Ramos (cell line): ENCODE measurements around the gene SFSWAP.
"Not testable (repeated sequence)": the region's sequence is repeated elsewhere in the genome, so short reads cannot be mapped to it uniquely, and the experiment has no call there.

ENCODE experiments used
- in situ Hi-C: fragments of 300-500 bp; cut with MboI; formaldehyde crosslinking; loops from one replicate; pipeline ENCODE4 v1.14.3; 2022; ENCODE audit warnings: low sequenced_read_pairs; ENCODE audit not compliant: unreplicated experiment

Gene SFSWAP

GRCh38 chr12:131733874-131734273 lies 23.0 kb downstream of the SFSWAP start:
- in situ Hi-C loops: no loop called here

GRCh38 chr12:131734336-131735152 lies 23.7 kb downstream of the SFSWAP start:
- in situ Hi-C loops: no loop called here

DNA sequence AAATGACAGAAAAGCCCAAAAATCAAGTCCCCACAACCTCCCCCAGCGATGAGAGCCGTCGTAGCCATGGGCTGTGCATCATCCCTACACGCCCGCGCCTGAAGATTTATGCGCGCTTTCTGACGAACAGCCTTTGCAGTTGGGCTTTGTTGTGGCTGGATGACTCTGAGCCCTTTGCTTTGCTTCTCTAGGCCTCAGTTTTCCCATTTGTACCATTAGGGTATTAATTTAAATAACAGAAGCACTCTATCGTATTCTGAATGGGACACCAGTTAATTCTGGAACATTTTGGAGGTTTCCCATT lies 24.2 kb downstream of the SFSWAP start:
- in situ Hi-C loops: no loop called here

- in situ Hi-C loops: no loop called here
These were observed 24.9 kb downstream of the SFSWAP start for GRCh38 chr12:131735476-131736445.

DNA sequence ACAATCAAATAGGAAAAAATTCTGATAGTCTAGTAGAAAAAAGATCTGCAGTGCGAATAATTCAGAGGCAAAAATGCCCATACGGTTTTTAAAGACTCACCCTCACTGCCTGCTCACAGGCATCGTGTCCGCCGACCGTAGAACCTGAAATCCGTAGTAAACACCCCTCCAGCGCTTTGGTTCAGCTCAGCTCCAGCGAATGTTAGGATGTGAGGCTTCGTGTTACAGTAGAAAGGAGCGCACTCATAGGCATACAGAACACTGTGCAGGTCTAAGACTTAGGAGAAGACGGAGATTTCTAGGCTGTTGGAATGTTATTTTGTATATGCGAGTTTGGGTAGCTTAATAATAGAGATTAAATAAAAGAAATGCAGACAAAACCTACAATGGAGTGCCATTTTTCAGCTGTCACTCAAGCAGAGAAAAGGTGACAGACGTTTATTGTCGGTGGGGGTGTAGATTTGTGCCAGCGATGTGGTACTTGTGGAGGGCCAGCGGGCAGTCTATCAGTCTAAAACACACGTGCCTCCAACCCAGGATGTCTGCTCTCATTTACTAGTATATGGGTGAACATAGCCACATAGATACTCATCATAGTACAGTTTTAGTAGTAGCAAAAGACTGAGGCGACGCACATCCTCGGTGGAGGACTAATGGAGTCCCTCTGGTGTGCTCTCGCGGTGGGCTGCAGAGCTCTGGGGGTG lies 25.7 kb downstream of the SFSWAP start:
- in situ Hi-C loops: no loop called here

DNA sequence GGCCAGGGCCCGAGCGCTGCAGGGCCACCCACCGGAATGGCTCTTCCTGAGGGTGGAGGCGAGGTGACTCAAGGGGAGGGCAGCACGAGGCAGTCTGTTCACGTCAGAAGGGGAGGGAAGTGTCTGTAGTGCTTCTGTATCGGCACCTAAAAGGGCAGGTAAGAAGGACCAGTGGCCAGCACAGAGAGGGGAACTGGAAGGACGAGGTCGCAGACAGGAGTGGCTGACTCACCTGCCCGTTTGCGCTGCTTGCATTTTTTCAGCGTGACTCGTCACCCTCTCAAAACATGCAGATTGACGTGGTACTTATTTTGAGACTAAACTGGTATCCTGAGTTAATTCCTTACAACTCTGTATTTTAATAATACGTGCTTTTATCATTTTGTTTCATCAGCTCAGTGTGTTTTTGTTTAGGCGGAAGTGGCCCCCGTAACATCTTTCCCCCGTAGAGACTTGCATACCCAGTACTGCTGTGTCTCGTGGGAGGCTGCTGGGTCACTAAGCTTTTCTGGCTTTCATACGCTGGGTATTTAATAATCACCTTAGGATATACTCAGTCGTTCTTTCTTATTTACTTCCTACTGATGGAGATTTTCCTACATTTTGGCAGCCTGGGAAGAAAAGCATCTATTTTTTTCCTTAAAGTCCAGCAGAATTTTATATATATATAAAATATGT lies 26.4 kb downstream of the SFSWAP start:
- in situ Hi-C loops: no loop called here

GRCh38 chr12:131738196-131738595 lies 27.3 kb downstream of the SFSWAP start:
- in situ Hi-C loops: no loop called here

GRCh38 chr12:131740626-131741025 lies 29.7 kb downstream of the SFSWAP start:
- in situ Hi-C loops: no loop called here

DNA sequence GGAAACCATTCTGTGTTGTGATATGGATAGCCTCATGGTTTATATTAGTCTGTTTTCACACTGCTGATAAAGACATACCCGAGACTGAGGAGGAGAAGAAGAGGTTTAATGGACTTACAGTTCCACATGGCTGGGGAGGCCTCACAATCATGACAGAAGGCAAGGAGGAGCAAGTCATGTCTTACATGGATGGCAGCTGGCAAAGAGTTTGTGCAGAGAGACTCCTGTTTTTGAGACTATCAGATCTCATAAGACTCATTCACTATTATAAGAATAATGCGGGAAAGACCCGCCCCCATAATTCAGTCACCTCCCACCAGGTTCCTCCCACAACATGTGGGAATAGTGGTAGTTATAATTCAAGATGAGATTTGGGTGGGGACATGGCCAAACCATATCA lies 31.9 kb downstream of the SFSWAP start:
- in situ Hi-C loops: not testable (repeated sequence)

DNA sequence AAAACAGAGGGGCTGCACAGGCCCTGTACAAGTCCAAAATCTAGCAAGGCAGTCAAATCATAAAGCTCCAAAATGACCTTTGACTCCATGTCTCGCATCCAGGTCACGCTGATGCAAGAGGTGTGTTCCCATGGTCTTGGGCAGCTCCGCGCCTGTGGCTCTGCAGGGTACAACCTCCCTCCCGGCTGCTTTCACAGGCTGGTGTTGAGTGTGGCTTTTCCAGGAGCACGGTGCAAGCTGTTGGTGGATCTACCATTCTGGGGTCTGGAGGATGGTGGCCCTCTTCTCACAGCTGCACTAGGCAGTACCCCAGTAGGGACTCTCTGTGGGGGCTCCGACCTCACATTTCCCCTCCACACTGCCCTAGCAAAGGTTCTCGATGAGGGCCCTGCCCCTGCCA lies 32.5 kb downstream of the SFSWAP start:
- in situ Hi-C loops: not testable (repeated sequence)

- in situ Hi-C loops: not testable (repeated sequence)
These were observed 33.0 kb downstream of the SFSWAP start for GRCh38 chr12:131743880-131744279.

GRCh38 chr12:131744675-131745074 lies 33.8 kb downstream of the SFSWAP start:
- in situ Hi-C loops: not testable (repeated sequence)

- in situ Hi-C loops: no loop called here
These were observed 34.8 kb downstream of the SFSWAP start for GRCh38 chr12:131745706-131746105.

GRCh38 chr12:131747276-131748177 lies 36.6 kb downstream of the SFSWAP start:
- in situ Hi-C loops: no loop called here

DNA sequence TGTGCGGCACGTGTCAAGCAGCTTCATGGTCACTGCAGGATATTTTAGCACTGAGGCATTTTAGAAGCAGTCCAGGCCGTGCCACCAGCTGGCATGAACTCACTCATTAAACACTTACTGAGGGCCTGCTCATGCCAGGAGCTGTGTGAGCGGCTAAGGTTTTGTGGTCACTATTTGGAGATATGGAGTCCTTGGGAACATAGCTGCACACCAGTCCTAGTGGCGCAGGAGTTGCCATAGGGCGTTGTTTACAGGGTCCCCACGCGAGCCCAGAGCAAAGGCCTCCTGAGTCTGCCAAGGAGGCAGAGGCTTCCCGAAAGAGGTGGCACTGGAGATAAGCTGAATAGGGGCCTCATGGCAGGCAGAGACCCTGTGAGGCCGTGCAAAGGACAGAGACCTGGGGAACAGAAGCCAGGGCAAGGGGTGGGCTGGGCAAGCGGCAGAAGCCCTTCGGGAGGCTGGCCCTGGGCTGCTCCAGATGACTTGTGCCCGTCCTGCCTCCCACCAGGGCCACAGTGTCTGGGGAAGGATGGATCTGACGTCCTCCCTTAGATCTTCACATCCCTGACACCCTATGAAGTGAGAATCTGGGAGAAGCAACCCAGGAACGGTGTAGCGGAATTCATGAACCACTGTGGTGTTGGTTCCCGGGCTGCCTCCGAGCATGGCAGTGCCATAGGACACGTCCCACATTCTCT lies 38.9 kb downstream of the SFSWAP start:
- in situ Hi-C loops: no loop called here

GRCh38 chr12:131751335-131751734 lies 40.4 kb downstream of the SFSWAP start:
- in situ Hi-C loops: no loop called here

GRCh38 chr12:131752451-131752850 lies 41.6 kb downstream of the SFSWAP start:
- in situ Hi-C loops: no loop called here

DNA sequence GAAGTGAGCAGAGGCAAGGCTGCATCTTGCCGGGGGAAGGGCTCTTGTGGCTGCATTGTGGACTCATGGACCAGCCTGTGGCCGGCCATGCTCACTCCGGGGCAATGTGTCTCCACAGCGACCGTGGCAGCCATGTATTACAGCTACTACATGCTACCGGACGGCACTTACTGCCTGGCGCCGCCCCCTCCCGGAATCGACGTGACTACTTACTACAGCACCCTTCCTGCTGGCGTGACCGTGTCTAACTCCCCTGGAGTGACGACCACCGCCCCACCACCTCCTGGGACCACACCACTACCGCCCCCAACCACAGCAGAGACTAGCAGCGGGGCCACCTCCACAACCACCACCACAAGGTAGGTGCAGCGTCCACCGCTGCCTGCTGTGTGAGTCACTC lies 42.1 kb downstream of the SFSWAP start:
- in situ Hi-C loops: no loop called here

DNA sequence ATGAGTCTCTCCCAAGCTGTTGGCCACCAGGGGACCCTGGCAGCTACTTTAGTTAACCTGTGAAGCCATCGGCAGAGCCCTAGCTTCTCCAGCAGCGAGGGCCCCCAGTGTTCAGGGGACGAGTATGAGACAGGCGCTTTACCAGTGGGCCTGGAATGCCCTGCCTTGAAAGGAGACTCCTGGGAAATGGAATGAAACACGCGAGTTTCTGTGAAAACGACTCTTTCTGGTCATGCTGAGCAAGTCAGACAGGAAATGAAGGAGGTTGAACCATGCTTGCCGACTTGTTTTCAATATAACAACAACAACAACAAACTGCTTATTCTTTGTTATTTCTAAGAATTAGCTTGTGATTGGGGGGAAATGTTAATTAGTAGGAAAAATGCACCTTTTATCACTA lies 42.9 kb downstream of the SFSWAP start:
- in situ Hi-C loops: no loop called here
